ENCODE measurements around the gene DNALI1. TPM values are rescaled to one million over a fixed set of nuclear protein-coding genes. Genes with fewer than 3 reads are reported as not detected.
A peak's percentile ranks its signal among the peaks of the same experiment; 100 is the strongest.

DNALI1 gene
- total RNA-seq, 1 donor from 2014 or later = 4.7 TPM

GRCh38 chr1:37588939-37589338 lies 32.2 kb downstream of the DNALI1 start:
- Histone ChIP-seq H3K27me3 (no peaks in the 10 kb centered on the region), H3K4me3 (no peak overlapping the region), H3K27ac (no peak overlapping the region), H3K36me3 (peaks cover 0 to 83% of the 10 kb centered on the region in 2 donors), H3K4me1 (peaks cover 4% of the 10 kb centered on the region), H3K9me3 (no peaks in the 10 kb centered on the region)
- intact Hi-C loops (cut with DNase I) = no loop called here
- TF ChIP-seq POLR2A (IDR thresholded peaks at IDR 0.05) = no peak
- no peak for TF ChIP-seq CTCF (IDR thresholded peaks at IDR 0.05)
- TF ChIP-seq POLR2AphosphoS5 (IDR thresholded peaks at IDR 0.05; ENCODE audit: insufficient read depth in 1 of 2, low read depth in 1 of 2) = no peak
- no peak for DNase-seq (ENCODE audit: extremely low spot score in 2 of 2)

- TF ChIP-seq POLR2A (IDR thresholded peaks at IDR 0.05) (no peak), CTCF (IDR thresholded peaks at IDR 0.05) (no peak), POLR2AphosphoS5 (IDR thresholded peaks at IDR 0.05; ENCODE audit: insufficient read depth in 1 of 2, low read depth in 1 of 2) (no peak)
- no peaks in the 10 kb centered on the region for H3K9me3 ChIP-seq
- no peak overlapping the region for H3K27ac ChIP-seq
- DNase-seq (ENCODE audit: extremely low spot score in 2 of 2) = no peak
- no peaks in the 10 kb centered on the region for H3K27me3 ChIP-seq
- intact Hi-C loops (cut with DNase I) = no loop called here
- peaks cover 0 to 43% of the 10 kb centered on the region in 2 donors for H3K36me3 ChIP-seq
- H3K4me3 ChIP-seq = no peak overlapping the region
- peaks cover 26% of the 10 kb centered on the region for H3K4me1 ChIP-seq
Measured at GRCh38 chr1:37593726-37594125, 37.0 kb downstream of the DNALI1 start.

- TF ChIP-seq CTCF (IDR thresholded peaks at IDR 0.05) (no peak), POLR2AphosphoS5 (IDR thresholded peaks at IDR 0.05; ENCODE audit: insufficient read depth in 1 of 2, low read depth in 1 of 2) (peak; percentile 93 to 94), POLR2A (IDR thresholded peaks at IDR 0.05) (peak in 1 of 2 donors; percentile 53)
- H3K9me3 ChIP-seq = no peaks in the 10 kb centered on the region
- peaks cover 26% of the 10 kb centered on the region for H3K4me1 ChIP-seq
- H3K4me3 ChIP-seq = peak within 1 kb of the TSS; percentile 71 to 78
- H3K27ac ChIP-seq = peak within 1 kb of the TSS; percentile 63
- H3K27me3 ChIP-seq = no peaks in the 10 kb centered on the region
- H3K36me3 ChIP-seq = peaks cover 0 to 24% of the 10 kb centered on the region in 2 donors
- peak in 1 of 2 donors; percentile 96 for DNase-seq (ENCODE audit: extremely low spot score in 2 of 2)
- intact Hi-C loops (cut with DNase I) = loop anchor here (5.0 kb wide), 1 partner anchor 87 kb away; no protein-coding TSS in a partner anchor
Measured at GRCh38 chr1:37595440-37596181, 38.9 kb downstream of the DNALI1 start, which contains the start of gene GNL2. GNL2 (minus strand) TSS chr1:37595937; CDS start chr1:37595822, 115 bp downstream.

GRCh38 chr1:37596182-37596667 lies 39.5 kb downstream of the DNALI1 start:
- intact Hi-C loops (cut with DNase I) = loop anchor here (5.0 kb wide), 1 partner anchor 86 kb away; no protein-coding TSS in a partner anchor

More at GRCh38 chr1:37596182-37596667, 39.5 kb downstream of the DNALI1 start:
- Histone ChIP-seq H3K9me3 (no peaks in the 10 kb centered on the region), H3K4me3 (peak overlapping the region; percentile 71 to 78), H3K36me3 (peaks cover 0 to 18% of the 10 kb centered on the region in 2 donors), H3K4me1 (peaks cover 26% of the 10 kb centered on the region), H3K27ac (peak overlapping the region; percentile 63), H3K27me3 (no peaks in the 10 kb centered on the region)
- DNase-seq (ENCODE audit: extremely low spot score in 2 of 2) = no peak
- TF ChIP-seq POLR2AphosphoS5 (IDR thresholded peaks at IDR 0.05; ENCODE audit: insufficient read depth in 1 of 2, low read depth in 1 of 2) = no peak
- TF ChIP-seq POLR2A (IDR thresholded peaks at IDR 0.05) = no peak
- no peak for TF ChIP-seq CTCF (IDR thresholded peaks at IDR 0.05)

Data from vagina (tissue), 2 donors.